Aorta (tissue), 5 donors: ENCODE measurements around the gene CD34. TPM values are rescaled to one million over a fixed set of nuclear protein-coding genes. Genes with fewer than 3 reads are reported as not detected.
"Not testable (repeated sequence)": the region's sequence is repeated elsewhere in the genome, so short reads cannot be mapped to it uniquely, and the experiment has no call there.

Source experiments
- ATAC-seq: fragments of 200-7000 bp; cut with Tn5 transposase; one replicate; pipeline ENCODE4 v1.9.1; 2022; ENCODE audit warnings: moderate library complexity; ENCODE audit not compliant: low FRiP score
- DNase-seq, 2 donors: peaks; one replicate each; pipeline ENCODE4 v3.0.0-alpha.2; 2020
- H3K27ac ChIP-seq, 2 donors: one replicate each; pipeline ENCODE4 v1.5.1; 2013; ENCODE audit warnings: low read length in 2 of 2, mild to moderate bottlenecking in 2 of 2, moderate library complexity in 2 of 2, control low read depth in 1 of 2, inconsistent platforms in 1 of 2, low read depth in 1 of 2
- H3K27me3 ChIP-seq, 2 donors: one replicate each; pipeline ENCODE4 v1.6.1; 2013; ENCODE audit warnings: control low read depth in 1 of 2, low read length in 1 of 2, mild to moderate bottlenecking in 1 of 2, moderate library complexity in 1 of 2; ENCODE audit not compliant: insufficient read depth in 2 of 2, control insufficient read depth in 1 of 2
- H3K36me3 ChIP-seq, 2 donors: one replicate each; pipeline ENCODE4 v1.6.1; 2013; ENCODE audit warnings: control low read depth in 1 of 2, low read length in 1 of 2, mild to moderate bottlenecking in 1 of 2; ENCODE audit not compliant: insufficient read depth in 2 of 2, control insufficient read depth in 1 of 2
- H3K4me1 ChIP-seq, 2 donors: one replicate each; pipeline ENCODE4 v1.6.1; 2013; ENCODE audit warnings: low read length in 2 of 2, control low read depth in 1 of 2, mild to moderate bottlenecking in 1 of 2, moderate library complexity in 1 of 2; ENCODE audit not compliant: insufficient read depth in 2 of 2, control insufficient read depth in 1 of 2
- H3K4me3 ChIP-seq, 2 donors: one replicate each; pipeline ENCODE4 v1.5.1; 2013; ENCODE audit warnings: low read length in 2 of 2, control low read depth in 1 of 2, mild to moderate bottlenecking in 1 of 2
- H3K9me3 ChIP-seq: one replicate; pipeline ENCODE4 v1.6.1; 2013; ENCODE audit warnings: mild to moderate bottlenecking, low read length; ENCODE audit not compliant: control insufficient read depth
- WGBS, 2 donors: extraction: QIAGEN DNeasy Blood & Tissue Kit; methylation state at CpG; one replicate each; pipeline ENCODE4 v1.1.7; 2013; 5-methylcytosine and 5-hydroxymethylcytosine counted together
- intact Hi-C, 2 donors: fragments of 100-400 bp; cut with DNase I; formaldehyde crosslinking; loops; one replicate each; pipeline versions ENCODE4 v1.14.2 to v1.15.0; 2022
- polyA plus RNA-seq, 2 donors: library from polyadenylated mRNA; stranded (reverse); fragments of 200-250 nt; gene quantifications; one replicate each; pipeline ENCODE4 v1.2.3, GENCODE V29; 2013
- total RNA-seq, 2 donors: library from RNA; stranded (reverse); fragmentation: NEBNext Ultra II Directional; extraction: Animal tissue kit (Norgen Biotek cat#: 25700); gene quantifications; one replicate each; pipeline ENCODE4 v1.2.1, GENCODE V29; 2021
- donor health status: healthy with polysubstance abuse.
- donor health status: Bipolar disorder and iron deficiency.
- donor health status: DM: no; HTN: no; CAD: no.
- donor health status: DM: no; HTN: no; CAD: no.
- donor health status: DM: yes; HTN: yes; CAD: no.

Gene CD34
- total and polyA plus RNA-seq, 4 donors, result 10.5 to 195 (median 39.0) TPM

DNA sequence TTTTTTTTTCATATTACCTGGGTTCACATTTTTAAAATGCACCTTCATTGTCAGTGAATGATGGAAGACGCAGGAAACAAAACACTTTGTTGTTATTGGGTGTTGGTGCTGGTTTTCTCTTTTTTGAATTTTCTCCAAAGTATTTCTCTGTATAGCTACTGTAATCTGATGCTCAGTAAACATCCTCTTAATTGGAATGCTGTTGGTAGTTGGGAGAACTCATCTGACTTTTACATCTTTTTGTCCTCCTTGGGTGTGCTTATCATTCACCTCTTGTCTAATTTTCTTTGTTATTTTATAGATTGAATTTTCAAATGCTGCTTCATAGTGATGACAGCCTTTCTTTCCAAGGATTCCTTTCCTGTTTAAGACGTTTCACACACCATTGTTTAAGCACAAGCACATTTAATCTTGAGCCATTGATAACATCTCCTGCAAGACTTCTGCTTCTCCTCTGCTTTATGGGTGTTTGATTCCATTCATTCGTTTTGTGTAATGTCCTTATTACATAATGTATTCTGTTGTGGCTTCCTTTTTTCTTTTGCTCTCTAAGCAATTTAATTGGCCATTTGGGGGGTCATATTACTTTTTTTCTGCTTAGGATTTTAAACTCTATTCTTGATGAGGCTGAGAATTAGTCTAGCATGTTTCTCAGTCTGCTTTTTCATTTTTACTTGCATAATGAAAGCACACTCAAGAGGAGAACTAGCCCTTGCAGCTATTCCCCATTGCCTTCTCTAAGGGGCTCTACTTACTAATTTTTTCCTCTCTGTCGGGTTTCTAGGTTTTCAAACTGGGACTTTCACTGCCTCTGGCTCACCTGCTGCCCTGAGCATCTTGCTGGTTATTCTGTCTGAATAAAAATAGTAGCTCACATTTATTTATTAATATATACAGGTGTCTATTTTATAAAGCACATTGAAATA is 42.0 kb upstream of the CD34 start:
- ATAC-seq, result no peak

GRCh38 chr1:207951652-207952051 is 40.7 kb upstream of the CD34 start:
- H3K4me3 ChIP-seq, result no peak overlapping the region
- no peaks in the 10 kb centered on the region for H3K27me3 ChIP-seq
- peaks cover 1% of the 10 kb centered on the region for H3K9me3 ChIP-seq
- intact Hi-C loops, result no loop called here
- H3K27ac ChIP-seq, result no peak overlapping the region
- no peaks in the 10 kb centered on the region for H3K36me3 ChIP-seq
- no peaks in the 10 kb centered on the region for H3K4me1 ChIP-seq
- 81 to 82% methylated on average over 3 of the region's 3 CpGs for WGBS, 2 donors
- ATAC-seq (no peak), DNase-seq (no peak)

More for the DNA sequence above, 42.0 kb upstream of the CD34 start:
- WGBS, 2 donors, result 67 to 72% methylated on average over 4 of the region's 4 CpGs
- Histone ChIP-seq H3K27ac (no peak overlapping the region), H3K27me3 (no peaks in the 10 kb centered on the region), H3K4me1 (no peaks in the 10 kb centered on the region), H3K4me3 (no peak overlapping the region), H3K9me3 (peaks cover 1% of the 10 kb centered on the region), H3K36me3 (no peaks in the 10 kb centered on the region)
- intact Hi-C loops, result no loop called here
- DNase-seq, result no peak

- Histone ChIP-seq H3K4me3 (no peak overlapping the region), H3K9me3 (peaks cover 1% of the 10 kb centered on the region), H3K27me3 (no peaks in the 10 kb centered on the region), H3K36me3 (no peaks in the 10 kb centered on the region), H3K4me1 (no peaks in the 10 kb centered on the region), H3K27ac (no peak overlapping the region)
- WGBS, 2 donors, result 56 to 64% methylated on average over 2 of the region's 2 CpGs
- no peak for ATAC-seq
- no peak for DNase-seq
- intact Hi-C loops, result no loop called here
Measured at GRCh38 chr1:207950750-207951149, 39.8 kb upstream of the CD34 start.

DNA sequence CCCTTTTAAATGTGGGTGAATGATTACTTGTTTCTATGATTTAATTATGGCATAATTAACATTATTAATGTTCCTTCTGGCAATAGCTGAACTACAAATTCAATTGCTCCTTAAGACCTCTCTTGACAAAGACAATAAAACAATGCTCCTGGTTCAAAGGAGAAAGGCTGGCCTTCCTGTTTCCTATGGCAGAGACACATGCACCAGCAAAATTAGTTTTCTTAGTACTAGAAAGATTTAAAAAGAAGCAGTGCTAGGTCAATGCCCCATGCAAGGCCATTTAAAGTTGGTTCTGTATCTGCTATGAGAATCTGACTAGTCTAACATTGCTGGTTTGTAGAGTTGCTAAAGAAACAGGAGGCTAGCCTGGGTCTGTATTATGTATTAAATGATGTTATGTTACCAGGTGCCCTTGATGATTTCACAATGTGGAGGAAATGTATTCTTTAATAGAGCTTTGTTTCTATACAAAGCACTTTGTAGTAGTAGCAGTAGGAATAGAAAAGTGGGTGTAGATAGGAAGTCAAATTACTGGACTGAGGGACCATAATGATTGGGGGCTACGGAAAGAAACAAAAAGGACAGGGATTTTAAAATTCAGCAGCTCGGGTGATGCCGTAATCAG is 38.8 kb upstream of the CD34 start:
- Histone ChIP-seq H3K4me3 (no peak overlapping the region), H3K27ac (no peak overlapping the region), H3K27me3 (no peaks in the 10 kb centered on the region), H3K36me3 (no peaks in the 10 kb centered on the region), H3K9me3 (peaks cover 1% of the 10 kb centered on the region), H3K4me1 (no peaks in the 10 kb centered on the region)
- 94 to 97% methylated on average over 3 of the region's 3 CpGs for WGBS, 2 donors
- ATAC-seq (no peak), DNase-seq (no peak)
- intact Hi-C loops, result no loop called here

GRCh38 chr1:207948536-207949250 is 37.8 kb upstream of the CD34 start:
- DNase-seq, result no peak
- no peak for ATAC-seq

DNA sequence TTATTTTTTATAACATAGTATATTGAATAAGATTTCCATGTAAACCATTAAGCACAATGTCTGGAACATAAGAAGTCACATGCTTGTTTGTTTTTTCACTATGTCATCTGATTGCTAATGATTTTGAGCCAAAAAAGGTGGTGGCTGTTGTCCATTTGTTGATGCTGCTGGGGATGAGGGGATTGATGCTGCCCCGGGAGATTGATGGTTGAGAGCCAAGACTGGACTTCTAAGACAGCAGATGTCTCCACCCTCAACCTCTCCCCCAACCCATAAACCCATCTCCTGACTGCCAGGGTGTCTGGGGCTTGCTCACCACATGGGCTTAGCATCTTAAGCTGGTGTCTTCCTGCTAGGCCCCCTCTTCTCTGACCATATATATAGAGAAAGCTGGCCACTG is 35.8 kb upstream of the CD34 start:
- Histone ChIP-seq H3K9me3 (no peaks in the 10 kb centered on the region), H3K27me3 (no peaks in the 10 kb centered on the region), H3K36me3 (no peaks in the 10 kb centered on the region), H3K27ac (no peak overlapping the region), H3K4me1 (no peaks in the 10 kb centered on the region), H3K4me3 (no peak overlapping the region)
- 76 to 92% methylated on average over 1 of the region's 1 CpG for WGBS, 2 donors
- DNase-seq, result no peak
- ATAC-seq, result no peak
- intact Hi-C loops, result no loop called here

More at GRCh38 chr1:207948536-207949250, 37.8 kb upstream of the CD34 start:
- Histone ChIP-seq H3K9me3 (no peaks in the 10 kb centered on the region), H3K27ac (no peak overlapping the region), H3K4me1 (no peaks in the 10 kb centered on the region), H3K36me3 (no peaks in the 10 kb centered on the region), H3K27me3 (no peaks in the 10 kb centered on the region), H3K4me3 (no peak overlapping the region)
- intact Hi-C loops, result no loop called here
- WGBS, 2 donors, result 80 to 82% methylated on average over 3 of the region's 3 CpGs

- no peak overlapping the region for H3K4me3 ChIP-seq
- intact Hi-C loops, result no loop called here
- H3K27ac ChIP-seq, result no peak overlapping the region
- no peaks in the 10 kb centered on the region for H3K27me3 ChIP-seq
- no peak for DNase-seq
- no peaks in the 10 kb centered on the region for H3K9me3 ChIP-seq
- H3K4me1 ChIP-seq, result no peaks in the 10 kb centered on the region
- no peak for ATAC-seq
- no peaks in the 10 kb centered on the region for H3K36me3 ChIP-seq
- 93% methylated on average over 3 of the region's 3 CpGs for WGBS, 2 donors
Measured at GRCh38 chr1:207944571-207944970, 33.6 kb upstream of the CD34 start.

DNA sequence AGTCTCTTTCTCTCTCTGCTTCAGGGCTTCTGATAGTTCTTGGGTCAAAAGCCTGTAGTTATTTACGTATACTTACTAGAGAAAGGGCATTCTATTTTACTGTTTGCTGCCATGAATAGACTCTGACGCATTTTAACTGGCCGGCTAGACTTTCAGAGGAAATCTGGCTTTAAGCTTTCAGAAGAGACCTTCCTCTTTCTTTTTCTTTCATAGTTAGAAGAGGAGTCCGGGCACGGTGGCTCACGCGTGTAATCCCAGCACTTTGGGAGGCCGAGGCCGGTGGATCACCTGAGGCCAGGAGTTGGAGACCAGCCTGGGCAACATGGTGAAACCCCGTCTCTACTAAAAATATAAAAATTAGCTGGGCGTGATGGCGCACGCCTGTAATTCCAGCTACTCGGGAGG is 31.4 kb upstream of the CD34 start:
- peak; percentile 65 for ATAC-seq
- H3K36me3 ChIP-seq, intact Hi-C loops, H3K4me1 ChIP-seq, H3K9me3 ChIP-seq, H3K4me3 ChIP-seq, H3K27me3 ChIP-seq: not testable (repeated sequence)
- peak overlapping the region; percentile 40 to 87 for H3K27ac ChIP-seq
- DNase-seq, result peak in 1 of 2 donors; percentile 51
- WGBS, 2 donors, result 48 to 50% methylated on average over 14 of the region's 14 CpGs
